ENCODE results near the gene UPB1.

GRCh38 chr22:24563246-24563645, 68.1 kb downstream of the UPB1 start:
- TF ChIP-seq CTCF (IDR thresholded peaks at IDR 0.05) (no peak), POLR2A (IDR thresholded peaks at IDR 0.05) (no peak)
